Left lung (tissue), 10 donors: ENCODE data around the gene TSPAN1. TPM values are rescaled to one million over a fixed set of nuclear protein-coding genes. Genes with fewer than 3 reads are reported as not detected.
A peak's percentile ranks its signal among the peaks of the same experiment; 100 is the strongest.

ENCODE experiments used
- ATAC-seq: fragments of 200-7000 bp; cut with Tn5 transposase; one replicate; pipeline ENCODE4 v1.9.1; 2020; ENCODE audit warnings: moderate library complexity
- DNase-seq, 4 donors: peaks; one replicate each; pipeline ENCODE4 v3.0.0-alpha.2; 2013 to 2020
- H3K27ac ChIP-seq, 2 donors: fragments of 200-600 bp; sonication (generic) in 1 of 2; one replicate each; pipeline versions ENCODE4 v1.5.0 to v1.8.0; 2020 to 2021
- H3K27me3 ChIP-seq, 2 donors: fragments of 200-600 bp; sonication (generic) in 1 of 2; one replicate each; pipeline versions ENCODE4 v1.5.0 to v1.8.0; 2020 to 2021
- H3K36me3 ChIP-seq, 2 donors: fragments of 200-600 bp; sonication (generic) in 1 of 2; one replicate each; pipeline versions ENCODE4 v1.5.0 to v1.8.0; 2020 to 2021
- H3K4me1 ChIP-seq, 2 donors: fragments of 200-600 bp; one replicate each; pipeline ENCODE4 v1.8.0; 2021
- H3K4me3 ChIP-seq, 2 donors: fragments of 200-600 bp; sonication (generic) in 1 of 2; one replicate each; pipeline versions ENCODE4 v1.5.0 to v1.8.0; 2020 to 2021; ENCODE audit warnings: mild to moderate bottlenecking in 1 of 2
- H3K9me3 ChIP-seq, 2 donors: fragments of 200-600 bp; sonication (generic) in 1 of 2; one replicate each; pipeline versions ENCODE4 v1.5.0 to v1.8.0; 2020 to 2021
- CTCF ChIP-seq, 2 donors: fragments of 200-600 bp; sonication (generic) in 1 of 2; IDR thresholded peaks; one replicate each; pipeline versions ENCODE4 v1.5.0 to v1.8.0; 2021; ENCODE audit warnings: antibody characterized with exemption in 2 of 2
- intact Hi-C, 2 donors: fragments of 100-400 bp; cut with DNase I; formaldehyde crosslinking; loops; one replicate each; pipeline versions ENCODE4 v1.11.2 to v1.14.2; 2022
- polyA plus RNA-seq, 6 donors: library from polyadenylated mRNA; unstranded; fragments of 120-200 nt; gene quantifications; one replicate each; pipeline ENCODE4 v1.2.1, GENCODE V29; 2013; ENCODE audit not compliant: insufficient read length in 6 of 6
- total RNA-seq, 2 donors: library from RNA; stranded (reverse); fragmentation: NEBNext Ultra II Directional; extraction: Animal tissue kit (Norgen Biotek cat#: 25700); gene quantifications; one replicate each; pipeline ENCODE4 v1.2.1, GENCODE V29; 2021
- donor health status: DM: no; HTN: yes; CAD: no.
- donor health status: DM: no; HTN: no; CAD: no.

Gene TSPAN1
- total and polyA plus RNA-seq, 8 donors, result 2.3 to 50.6 (median 11.0) TPM

GRCh38 chr1:46203738-46204405 lies 29.0 kb downstream of the TSPAN1 start:
- intact Hi-C loops, result no loop called here
- no peak overlapping the region for H3K27ac ChIP-seq
- TF ChIP-seq CTCF (IDR thresholded peaks at IDR 0.05), result no peak
- DNase-seq (no peak), ATAC-seq (peak; percentile 13)
- H3K9me3 ChIP-seq, result no peaks in the 10 kb centered on the region
- peaks cover 0 to 24% of the 10 kb centered on the region in 2 donors for H3K4me1 ChIP-seq
- no peaks in the 10 kb centered on the region for H3K36me3 ChIP-seq
- peak overlapping the region; percentile 54 to 65 for H3K4me3 ChIP-seq
- H3K27me3 ChIP-seq, result peaks cover 0 to 7% of the 10 kb centered on the region in 2 donors

DNA sequence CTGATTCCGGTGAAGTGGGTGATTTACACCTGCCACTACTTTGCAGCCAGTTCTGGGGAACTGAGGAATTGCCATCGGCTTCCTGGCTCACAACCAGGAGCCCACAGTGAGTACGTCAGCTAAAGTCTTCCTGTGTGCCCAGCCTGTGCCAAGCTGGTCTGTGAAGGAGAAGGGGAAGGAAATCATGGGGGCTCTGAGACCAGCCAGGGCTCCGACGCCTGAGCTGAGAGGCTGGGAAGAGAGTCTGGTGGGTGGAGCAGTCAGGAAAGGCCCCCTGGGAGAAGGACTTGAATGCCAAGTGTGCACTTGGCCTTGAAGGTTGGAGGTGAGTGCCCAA lies 29.5 kb downstream of the TSPAN1 start:
- H3K4me3 ChIP-seq, result peak overlapping the region in 1 of 2 donors; percentile 54

DNA sequence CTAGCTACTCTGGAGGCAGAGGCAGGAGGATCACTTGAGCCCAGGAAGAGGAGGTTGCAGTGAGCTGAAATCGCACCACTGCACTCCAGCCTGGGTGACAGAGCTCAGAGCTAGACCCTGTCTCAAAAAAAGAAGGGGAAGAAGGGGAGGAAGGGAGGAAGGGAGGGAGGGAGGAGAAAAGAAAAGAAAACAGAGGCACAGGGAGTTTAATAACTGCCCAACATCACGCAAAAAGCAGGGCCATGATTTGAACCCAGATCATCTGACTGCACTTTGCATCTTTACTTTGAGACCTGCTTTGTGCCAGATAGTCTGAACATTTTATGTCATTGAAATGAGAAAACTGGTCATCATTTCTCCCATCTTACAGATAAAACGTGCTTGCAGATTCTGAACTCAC lies 30.3 kb downstream of the TSPAN1 start:
- TF ChIP-seq CTCF (IDR thresholded peaks at IDR 0.05), result no peak
- no peak for ATAC-seq
- no peaks in the 10 kb centered on the region for H3K36me3 ChIP-seq
- no peaks in the 10 kb centered on the region for H3K9me3 ChIP-seq
- H3K4me1 ChIP-seq, result peaks cover 0 to 21% of the 10 kb centered on the region in 2 donors
- intact Hi-C loops, result no loop called here
- no peak overlapping the region for H3K4me3 ChIP-seq
- no peak for DNase-seq
- no peak overlapping the region for H3K27ac ChIP-seq
- peaks cover 0 to 7% of the 10 kb centered on the region in 2 donors for H3K27me3 ChIP-seq

More for the DNA sequence above, 29.5 kb downstream of the TSPAN1 start:
- Histone ChIP-seq H3K27ac (no peak overlapping the region), H3K27me3 (peaks cover 0 to 7% of the 10 kb centered on the region in 2 donors), H3K9me3 (no peaks in the 10 kb centered on the region), H3K4me1 (peaks cover 0 to 21% of the 10 kb centered on the region in 2 donors), H3K36me3 (no peaks in the 10 kb centered on the region)
- no peak for DNase-seq
- TF ChIP-seq CTCF (IDR thresholded peaks at IDR 0.05), result no peak
- intact Hi-C loops, result no loop called here
- ATAC-seq, result peak; percentile 18

GRCh38 chr1:46205791-46206190 lies 30.9 kb downstream of the TSPAN1 start:
- Histone ChIP-seq H3K9me3 (no peaks in the 10 kb centered on the region), H3K27ac (no peak overlapping the region), H3K4me1 (peaks cover 0 to 21% of the 10 kb centered on the region in 2 donors), H3K36me3 (no peaks in the 10 kb centered on the region), H3K27me3 (peaks cover 0 to 7% of the 10 kb centered on the region in 2 donors), H3K4me3 (no peak overlapping the region)
- ATAC-seq, result no peak
- intact Hi-C loops, result no loop called here
- no peak for DNase-seq
- no peak for TF ChIP-seq CTCF (IDR thresholded peaks at IDR 0.05)

DNA sequence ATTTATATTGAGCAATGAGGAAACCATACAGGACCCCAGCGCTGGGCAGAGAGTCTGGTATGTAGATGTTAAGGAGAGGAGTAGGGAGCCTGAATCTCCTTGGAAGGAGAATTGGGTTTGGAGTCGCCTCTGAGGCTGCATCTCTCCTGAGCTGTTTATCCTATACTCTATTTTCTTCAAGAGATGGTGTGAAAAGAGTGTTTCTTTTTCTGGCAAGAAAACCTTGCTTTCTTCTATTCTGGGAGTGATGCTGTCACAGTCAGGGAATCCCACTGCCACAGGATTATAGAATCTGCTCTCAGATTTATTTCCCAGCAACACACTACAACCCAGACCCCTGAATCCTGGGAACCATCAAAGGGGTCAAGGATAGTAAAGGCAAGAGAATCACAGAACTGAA lies 31.5 kb downstream of the TSPAN1 start:
- no peaks in the 10 kb centered on the region for H3K9me3 ChIP-seq
- intact Hi-C loops, result no loop called here
- no peak overlapping the region for H3K27ac ChIP-seq
- no peak overlapping the region for H3K4me3 ChIP-seq
- TF ChIP-seq CTCF (IDR thresholded peaks at IDR 0.05), result no peak
- peaks cover 0 to 7% of the 10 kb centered on the region in 2 donors for H3K27me3 ChIP-seq
- no peaks in the 10 kb centered on the region for H3K36me3 ChIP-seq
- ATAC-seq (no peak), DNase-seq (no peak)
- H3K4me1 ChIP-seq, result peaks cover 0 to 21% of the 10 kb centered on the region in 2 donors
